Mesendoderm (in vitro differentiated cells): ENCODE measurements around the gene LYZL1.

ENCODE experiments used
- DNase-seq: peaks from one replicate; pipeline ENCODE4 v3.0.0; 2013
- H2AK5ac ChIP-seq: 2 replicates; pipeline ENCODE4 v1.6.1; 2013; ENCODE audit warnings: low read length, inconsistent platforms
- H2BK120ac ChIP-seq: 2 replicates; pipeline ENCODE4 v1.6.1; 2013; ENCODE audit warnings: low read depth, mild to moderate bottlenecking, low read length, moderate library complexity, mixed read lengths
- H2BK15ac ChIP-seq: replicated peaks from 2 replicates; pipeline ENCODE4 v1.6.1; 2013; ENCODE audit warnings: low read depth, mild to moderate bottlenecking, moderate library complexity
- H2BK5ac ChIP-seq: 2 replicates; pipeline ENCODE4 v1.6.1; 2013; ENCODE audit warnings: low read length, inconsistent platforms
- H3K18ac ChIP-seq: 2 replicates; pipeline ENCODE4 v1.6.1; 2013; ENCODE audit warnings: mild to moderate bottlenecking, low read length, mixed read lengths
- H3K23ac ChIP-seq: one replicate; pipeline ENCODE4 v1.6.1; 2013; ENCODE audit warnings: low read length
- H3K27ac ChIP-seq: 2 replicates; pipeline ENCODE4 v1.5.1; 2013; ENCODE audit warnings: low read depth, mild to moderate bottlenecking, inconsistent platforms, low read length, moderate library complexity
- H3K27me3 ChIP-seq: 2 replicates; pipeline ENCODE4 v1.6.1; 2013; ENCODE audit warnings: low read length, control low read depth, mild to moderate bottlenecking, inconsistent platforms; ENCODE audit not compliant: insufficient read depth, poor library complexity
- H3K36me3 ChIP-seq: 2 replicates; pipeline ENCODE4 v1.6.1; 2013; ENCODE audit warnings: low read length, inconsistent platforms; ENCODE audit not compliant: control insufficient read depth, insufficient read depth
- H3K4ac ChIP-seq: one replicate; pipeline ENCODE4 v1.6.1; 2013; ENCODE audit warnings: low read depth, mild to moderate bottlenecking, low read length, moderate library complexity
- H3K4me1 ChIP-seq: 2 replicates; pipeline ENCODE4 v1.6.1; 2013; ENCODE audit warnings: low read depth, low read length, inconsistent platforms; ENCODE audit not compliant: control insufficient read depth
- H3K4me2 ChIP-seq: 2 replicates; pipeline ENCODE4 v1.6.1; 2013; ENCODE audit warnings: low read length
- H3K4me3 ChIP-seq: 2 replicates; pipeline ENCODE4 v1.5.1; 2013; ENCODE audit warnings: mild to moderate bottlenecking, low read length
- H3K56ac ChIP-seq: one replicate; pipeline ENCODE4 v1.6.1; 2013; ENCODE audit warnings: low read length
- H3K79me1 ChIP-seq: 2 replicates; pipeline ENCODE4 v1.6.1; 2013; ENCODE audit warnings: low read length, inconsistent platforms
- H3K79me2 ChIP-seq: 2 replicates; pipeline ENCODE4 v1.6.1; 2013; ENCODE audit warnings: mild to moderate bottlenecking, low read length; ENCODE audit not compliant: control insufficient read depth, insufficient read depth
- H3K9ac ChIP-seq: 2 replicates; pipeline ENCODE4 v1.6.1; 2013; ENCODE audit warnings: low read length, inconsistent platforms
- H4K5ac ChIP-seq: one replicate; pipeline ENCODE4 v1.6.1; 2013; ENCODE audit warnings: low read length
- H4K8ac ChIP-seq: one replicate; pipeline ENCODE4 v1.6.1; 2013; ENCODE audit warnings: low read depth, mild to moderate bottlenecking, control low read depth, low read length, moderate library complexity
- WGBS: extraction: QIAGEN DNeasy Blood & Tissue Kit; methylation state at CpG from one replicate; pipeline ENCODE4 v1.1.7; 2013; ENCODE audit warnings: low lambda C conversion rate, missing lambda C conversion rate; ENCODE audit not compliant: insufficient coverage; ENCODE audit errors: extremely low coverage; 5-methylcytosine and 5-hydroxymethylcytosine counted together

Gene LYZL1

DNA sequence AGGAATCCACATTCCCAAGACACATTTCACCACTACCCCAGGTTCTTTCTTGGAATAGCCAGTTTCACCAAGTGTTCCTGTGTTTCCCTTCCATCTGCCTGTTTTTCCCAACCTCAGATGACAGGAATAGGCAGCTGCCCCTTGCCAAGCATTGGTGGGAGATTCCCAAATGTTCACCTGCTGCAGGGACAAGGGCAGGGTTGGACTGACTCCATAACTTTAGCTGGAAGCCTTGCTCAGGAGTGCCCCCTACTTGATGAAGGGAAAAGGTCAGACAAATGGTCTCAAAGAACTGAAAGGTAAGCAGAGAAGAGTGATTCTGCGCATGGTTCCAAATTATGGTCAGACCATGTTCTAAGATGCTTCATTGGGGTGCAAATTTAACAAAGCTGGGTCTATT is 45.1 kb upstream of the LYZL1 start:
- H3K4ac ChIP-seq, result peak overlapping the region; percentile 43
- H4K5ac ChIP-seq, result no peak overlapping the region
- no peaks in the 10 kb centered on the region for H3K79me2 ChIP-seq
- no peak overlapping the region for H2BK5ac ChIP-seq
- no peak overlapping the region for H3K56ac ChIP-seq
- no peak overlapping the region for H3K27ac ChIP-seq
- H3K79me1 ChIP-seq, result no peaks in the 10 kb centered on the region
- H3K18ac ChIP-seq, result no peak overlapping the region
- no peaks in the 10 kb centered on the region for H3K4me1 ChIP-seq
- H3K27me3 ChIP-seq, result no peaks in the 10 kb centered on the region
- H2BK120ac ChIP-seq, result no peak overlapping the region
- peak; percentile 68 for DNase-seq
- H3K23ac ChIP-seq, result no peak overlapping the region
- H3K4me3 ChIP-seq, result no peak overlapping the region
- no peak overlapping the region for H4K8ac ChIP-seq
- H3K36me3 ChIP-seq, result no peaks in the 10 kb centered on the region
- H3K9ac ChIP-seq, result no peak overlapping the region
- WGBS, result no CpG with 5 or more reads among the region's 1 CpG
- H3K4me2 ChIP-seq, result no peak overlapping the region
- H2AK5ac ChIP-seq, result no peak overlapping the region
- H2BK15ac ChIP-seq, result no peak overlapping the region

- Histone ChIP-seq H3K9ac (no peak overlapping the region), H3K79me2 (no peaks in the 10 kb centered on the region), H2BK15ac (no peak overlapping the region), H3K4ac (no peak overlapping the region), H3K27ac (no peak overlapping the region), H2BK5ac (no peak overlapping the region), H2BK120ac (no peak overlapping the region), H3K4me1 (no peaks in the 10 kb centered on the region), H3K4me3 (no peak overlapping the region), H3K23ac (no peak overlapping the region), H4K5ac (no peak overlapping the region), H3K27me3 (no peaks in the 10 kb centered on the region), H3K36me3 (no peaks in the 10 kb centered on the region), H3K18ac (no peak overlapping the region), H3K56ac (no peak overlapping the region), H3K79me1 (no peaks in the 10 kb centered on the region), H2AK5ac (no peak overlapping the region), H4K8ac (no peak overlapping the region), H3K4me2 (no peak overlapping the region)
- DNase-seq, result no peak
- no CpG with 5 or more reads among the region's 7 CpGs for WGBS
Observed at GRCh38 chr10:29244978-29245377, 43.9 kb upstream of the LYZL1 start.

GRCh38 chr10:29245476-29245875 is 43.4 kb upstream of the LYZL1 start:
- Histone ChIP-seq H3K56ac (no peak overlapping the region), H3K9ac (no peak overlapping the region), H3K4ac (no peak overlapping the region), H3K23ac (no peak overlapping the region), H2AK5ac (no peak overlapping the region), H3K27ac (no peak overlapping the region), H3K4me3 (no peak overlapping the region), H3K18ac (no peak overlapping the region), H3K4me2 (no peak overlapping the region), H2BK120ac (no peak overlapping the region), H3K27me3 (no peaks in the 10 kb centered on the region), H2BK15ac (no peak overlapping the region), H3K79me1 (no peaks in the 10 kb centered on the region), H3K79me2 (no peaks in the 10 kb centered on the region), H3K36me3 (no peaks in the 10 kb centered on the region), H3K4me1 (no peaks in the 10 kb centered on the region), H4K5ac (no peak overlapping the region), H4K8ac (no peak overlapping the region), H2BK5ac (no peak overlapping the region)
- no CpG with 5 or more reads among the region's 11 CpGs for WGBS
- DNase-seq, result no peak

- Histone ChIP-seq H3K4me1 (no peaks in the 10 kb centered on the region), H3K79me2 (no peaks in the 10 kb centered on the region), H2BK5ac (no peak overlapping the region), H4K5ac (no peak overlapping the region), H3K27me3 (no peaks in the 10 kb centered on the region), H2BK15ac (peak overlapping the region; percentile 94), H2AK5ac (no peak overlapping the region), H3K27ac (no peak overlapping the region), H3K79me1 (no peaks in the 10 kb centered on the region), H3K4ac (no peak overlapping the region), H3K9ac (no peak overlapping the region), H3K36me3 (no peaks in the 10 kb centered on the region), H4K8ac (no peak overlapping the region), H3K18ac (no peak overlapping the region), H3K56ac (no peak overlapping the region), H2BK120ac (no peak overlapping the region), H3K23ac (no peak overlapping the region), H3K4me2 (no peak overlapping the region), H3K4me3 (no peak overlapping the region)
- DNase-seq, result no peak
- WGBS, result no CpG with 5 or more reads among the region's 1 CpG
Observed at GRCh38 chr10:29246449-29246848, 42.4 kb upstream of the LYZL1 start.

GRCh38 chr10:29248158-29248557 is 40.7 kb upstream of the LYZL1 start:
- Histone ChIP-seq H3K27me3 (no peaks in the 10 kb centered on the region), H3K56ac (no peak overlapping the region), H4K5ac (no peak overlapping the region), H2BK15ac (no peak overlapping the region), H3K4me1 (peaks cover 4% of the 10 kb centered on the region), H4K8ac (no peak overlapping the region), H3K9ac (no peak overlapping the region), H3K27ac (no peak overlapping the region), H3K18ac (no peak overlapping the region), H2BK120ac (no peak overlapping the region), H3K4me2 (no peak overlapping the region), H2BK5ac (no peak overlapping the region), H3K79me2 (no peaks in the 10 kb centered on the region), H3K23ac (no peak overlapping the region), H2AK5ac (no peak overlapping the region), H3K79me1 (no peaks in the 10 kb centered on the region), H3K4ac (no peak overlapping the region), H3K4me3 (no peak overlapping the region), H3K36me3 (no peaks in the 10 kb centered on the region)
- no peak for DNase-seq

- H3K4me1 ChIP-seq, result peaks cover 12% of the 10 kb centered on the region
- no peak overlapping the region for H3K4me3 ChIP-seq
- H4K8ac ChIP-seq, result no peak overlapping the region
- H3K18ac ChIP-seq, result no peak overlapping the region
- no peak overlapping the region for H3K56ac ChIP-seq
- no peak overlapping the region for H3K9ac ChIP-seq
- no peak overlapping the region for H3K23ac ChIP-seq
- H2BK5ac ChIP-seq, result no peak overlapping the region
- no peaks in the 10 kb centered on the region for H3K27me3 ChIP-seq
- no peaks in the 10 kb centered on the region for H3K79me2 ChIP-seq
- H2BK120ac ChIP-seq, result no peak overlapping the region
- DNase-seq, result no peak
- no peak overlapping the region for H4K5ac ChIP-seq
- no peaks in the 10 kb centered on the region for H3K79me1 ChIP-seq
- no peak overlapping the region for H2BK15ac ChIP-seq
- H3K4ac ChIP-seq, result no peak overlapping the region
- no peak overlapping the region for H2AK5ac ChIP-seq
- no peak overlapping the region for H3K4me2 ChIP-seq
- no peaks in the 10 kb centered on the region for H3K36me3 ChIP-seq
- no peak overlapping the region for H3K27ac ChIP-seq
- WGBS, result no CpG with 5 or more reads among the region's 5 CpGs
Observed at GRCh38 chr10:29249018-29249417, 39.9 kb upstream of the LYZL1 start.
